Hematopoietic multipotent progenitor cell treated with erythropoietin and hydrocortisone succinate and interleukin-3 and kit ligand, for 4 days (in vitro differentiated cells): Measurements from ENCODE around the gene USO1.
"Not testable (repeated sequence)": the region's sequence is repeated elsewhere in the genome, so short reads cannot be mapped to it uniquely, and the experiment has no call there.

Experiments used
- DNase-seq: peaks from one replicate; pipeline ENCODE4 v3.0.0-alpha.2; 2015

Gene USO1

GRCh38 chr4:75779105-75779757 is 54.9 kb downstream of the USO1 start:
- DNase-seq = no peak

- DNase-seq = no peak
These were observed 56.9 kb downstream of the USO1 start for GRCh38 chr4:75781305-75781704.

GRCh38 chr4:75786526-75786925 is 62.1 kb downstream of the USO1 start:
- no peak for DNase-seq

- peak; percentile 6 for DNase-seq
These were observed 62.6 kb downstream of the USO1 start for GRCh38 chr4:75786938-75787337.

- DNase-seq = no peak
These were observed 65.6 kb downstream of the USO1 start for GRCh38 chr4:75790024-75790423.

GRCh38 chr4:75800972-75801371 is 76.6 kb downstream of the USO1 start:
- DNase-seq = no peak

GRCh38 chr4:75806035-75806434 is 81.7 kb downstream of the USO1 start:
- not testable (repeated sequence) for DNase-seq

- DNase-seq = no peak
These were observed 93.5 kb downstream of the USO1 start for GRCh38 chr4:75817901-75818300.

- no peak for DNase-seq
These were observed 94.7 kb downstream of the USO1 start for GRCh38 chr4:75819121-75819520.

GRCh38 chr4:75820197-75820596 is 95.8 kb downstream of the USO1 start:
- DNase-seq = no peak

- no peak for DNase-seq
These were observed 96.3 kb downstream of the USO1 start for GRCh38 chr4:75820676-75821075.

GRCh38 chr4:75821216-75821615 is 96.8 kb downstream of the USO1 start:
- no peak for DNase-seq

- no peak for DNase-seq
These were observed 97.6 kb downstream of the USO1 start for GRCh38 chr4:75821966-75822365.

- DNase-seq = no peak
These were observed 98.0 kb downstream of the USO1 start for GRCh38 chr4:75822416-75822815.

GRCh38 chr4:75823812-75824211 is 99.4 kb downstream of the USO1 start:
- DNase-seq = no peak

- DNase-seq = no peak
These were observed 106.5 kb downstream of the USO1 start for GRCh38 chr4:75830906-75831305.

- DNase-seq = peak; percentile 69
These were observed 107.6 kb downstream of the USO1 start for GRCh38 chr4:75831856-75832405.

- peak; percentile 18 for DNase-seq
These were observed 109.9 kb downstream of the USO1 start for GRCh38 chr4:75834095-75834771.

GRCh38 chr4:75834772-75835154 is 110.4 kb downstream of the USO1 start:
- DNase-seq = no peak

- peak; percentile 31 for DNase-seq
These were observed 117.5 kb downstream of the USO1 start for GRCh38 chr4:75841641-75842520.

GRCh38 chr4:75843596-75843995 is 119.2 kb downstream of the USO1 start:
- no peak for DNase-seq

- DNase-seq = no peak
These were observed 119.8 kb downstream of the USO1 start for GRCh38 chr4:75844151-75844662.

GRCh38 chr4:75845992-75846391 is 121.6 kb downstream of the USO1 start:
- no peak for DNase-seq
